Esophagus squamous epithelium (tissue), 5 donors: Measurements from ENCODE around the gene SAPCD2. TPM values are rescaled to one million over a fixed set of nuclear protein-coding genes. Genes with fewer than 3 reads are reported as not detected.
"Not testable (repeated sequence)": the region's sequence is repeated elsewhere in the genome, so short reads cannot be mapped to it uniquely, and the experiment has no call there.

Experiments used
- DNase-seq: peaks from one replicate; lab custom pipeline; 2025; lab: John Stamatoyannopoulos, UW
- H3K27ac ChIP-seq, 4 donors: fragments of 200-600 bp; sonication (generic); one replicate each; pipeline ENCODE4 v1.5.1; 2016 to 2019; ENCODE audit warnings: mild to moderate bottlenecking in 1 of 4
- H3K27me3 ChIP-seq, 4 donors: fragments of 200-600 bp; sonication (generic); 1 replicate in 3 of 4; 2 replicates in 1 of 4; pipeline versions ENCODE4 v1.5.1 to v1.6.0; 2017 to 2021; ENCODE audit warnings: antibody characterized with exemption in 1 of 4
- H3K36me3 ChIP-seq, 3 donors: fragments of 200-600 bp; sonication (generic); one replicate each; pipeline ENCODE4 v1.5.1; 2016 to 2019
- H3K4me1 ChIP-seq, 3 donors: fragments of 200-600 bp; sonication (generic); one replicate each; pipeline ENCODE4 v1.5.1; 2017 to 2019
- H3K4me3 ChIP-seq, 4 donors: fragments of 200-600 bp; sonication (generic); 1 replicate in 3 of 4; 2 replicates in 1 of 4; pipeline ENCODE4 v1.5.1; 2016 to 2019; ENCODE audit warnings: mild to moderate bottlenecking in 2 of 4, moderate library complexity in 1 of 4
- H3K9me3 ChIP-seq, 3 donors: fragments of 200-600 bp; sonication (generic); one replicate each; pipeline ENCODE4 v1.5.1; 2016 to 2019
- CTCF ChIP-seq, 6 experiments: fragments of 450-650 bp in 4 of 6; fragments of 200-600 bp in 2 of 6; sonication (generic) in 2 of 6; IDR thresholded peaks; one replicate each; pipeline ENCODE4 v1.5.1; 2016 to 2019; ENCODE audit warnings: antibody characterized with exemption in 6 of 6, mild to moderate bottlenecking in 4 of 6, moderate library complexity in 4 of 6
- POLR2A ChIP-seq, 4 donors: fragments of 450-650 bp; IDR thresholded peaks; one replicate each; pipeline ENCODE4 v1.6.1; 2017; ENCODE audit warnings: antibody characterized with exemption in 4 of 4, mild to moderate bottlenecking in 4 of 4, moderate library complexity in 3 of 4
- WGBS, 2 donors: methylation state at CpG; one replicate each; pipeline ENCODE4 v1.1.5; 2018; 5-methylcytosine and 5-hydroxymethylcytosine counted together
- intact Hi-C: fragments of 100-400 bp; cut with DNase I; formaldehyde crosslinking; loops from one replicate; pipeline ENCODE4 v1.15.0; 2022
- total RNA-seq, 4 donors: library from RNA; depleted of rRNA; stranded (reverse); fragments of >200 nt; gene quantifications; one replicate each; pipeline ENCODE4 v1.1.0, GENCODE V29; 2016
- donor health status: DM: yes; HTN: yes; CAD: no.

The SAPCD2 gene
- total RNA-seq, 4 donors from 2014 or later = 8.2 to 21.2 (median 14.7) TPM

- whole genome bisulfite sequencing, 2 donors = 0 to 7% methylated on average over 2 to 3 of the region's 24 CpGs
- peak overlapping the region in 2 of 4 donors; percentile 5 to 26 for H3K4me3 ChIP-seq
- intact Hi-C loops = loop anchor here (5.0 kb wide), 1 partner anchor 253 kb away; no protein-coding TSS in a partner anchor
Measured at GRCh38 chr9:137034709-137035506, 35.4 kb downstream of the SAPCD2 start.

DNA sequence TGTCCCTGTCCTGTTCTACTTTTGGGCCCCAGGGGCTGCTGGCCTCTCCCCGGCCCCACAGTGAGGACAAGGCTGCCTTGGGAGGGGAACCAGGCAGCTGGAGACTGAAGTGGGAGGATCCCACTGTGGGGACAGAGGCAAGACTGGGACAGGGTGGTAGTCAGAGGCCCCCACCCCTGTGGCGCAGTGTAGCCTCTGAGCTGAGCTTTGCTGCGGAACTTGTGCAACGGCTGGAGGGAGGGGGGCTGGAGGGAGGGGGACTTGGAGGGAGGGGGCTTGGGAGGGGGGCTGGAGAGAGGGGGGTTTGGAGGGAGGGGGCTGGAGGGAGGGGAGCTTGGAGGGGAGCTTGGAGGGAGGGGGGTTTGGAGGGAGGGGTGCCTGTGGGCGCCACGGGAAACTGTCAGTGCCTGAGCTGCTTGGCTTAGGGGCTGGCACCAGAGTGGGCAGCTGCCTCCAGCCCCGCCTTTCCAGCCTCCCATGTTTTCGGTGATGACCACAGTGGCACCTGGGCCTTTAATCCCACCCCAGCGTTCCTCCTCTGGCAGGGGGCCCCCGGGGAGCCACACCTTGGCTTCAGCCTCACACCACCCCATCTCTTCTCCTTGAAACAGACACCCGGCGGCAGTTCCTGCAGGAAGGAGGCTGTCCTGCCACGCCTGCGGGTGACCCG lies 36.2 kb downstream of the SAPCD2 start:
- Histone ChIP-seq H3K27ac (peak overlapping the region in 2 of 4 donors; percentile 54 to 64), H3K4me3 (peak overlapping the region in 2 of 4 donors; percentile 5 to 40), H3K36me3 (peaks cover 0 to 6% (median 0%) of the 10 kb centered on the region in 3 donors), H3K27me3 (peaks cover 0 to 11% (median 0%) of the 10 kb centered on the region in 4 donors), H3K9me3 (no peaks in the 10 kb centered on the region), H3K4me1 (peaks cover 18 to 43% (median 26%) of the 10 kb centered on the region in 3 donors)
- WGBS, 2 donors = 13 to 20% methylated on average over 2 to 11 of the region's 15 CpGs
- DNase-seq = no peak
- TF ChIP-seq CTCF (IDR thresholded peaks at IDR 0.05) (no peak), POLR2A (IDR thresholded peaks at IDR 0.05) (no peak)
- intact Hi-C loops = loop anchor here (5.0 kb wide), 1 partner anchor 252 kb away; no protein-coding TSS in a partner anchor

More at GRCh38 chr9:137034709-137035506, 35.4 kb downstream of the SAPCD2 start:
- peaks cover 0 to 11% (median 0%) of the 10 kb centered on the region in 4 donors for H3K27me3 ChIP-seq
- DNase-seq = no peak
- peaks cover 14 to 36% (median 24%) of the 10 kb centered on the region in 3 donors for H3K4me1 ChIP-seq
- H3K36me3 ChIP-seq = peaks cover 0 to 14% (median 5%) of the 10 kb centered on the region in 3 donors
- TF ChIP-seq CTCF (IDR thresholded peaks at IDR 0.05) = peak; percentile 84 to 93 (median 91)
- TF ChIP-seq POLR2A (IDR thresholded peaks at IDR 0.05) = no peak
- peak overlapping the region in 2 of 4 donors; percentile 54 to 64 for H3K27ac ChIP-seq
- H3K9me3 ChIP-seq = no peaks in the 10 kb centered on the region

- Histone ChIP-seq H3K4me1 (peaks cover 25 to 50% (median 33%) of the 10 kb centered on the region in 3 donors), H3K4me3 (peak overlapping the region in 3 of 4 donors; percentile 8 to 40 (median 23)), H3K27ac (peak overlapping the region in 1 of 4 donors; percentile 34), H3K27me3 (peaks cover 0 to 11% (median 0%) of the 10 kb centered on the region in 4 donors)
- H3K9me3 ChIP-seq, H3K36me3 ChIP-seq, DNase-seq: not testable (repeated sequence)
- 83 to 92% methylated on average over 5 of the region's 5 CpGs for WGBS, 2 donors
- intact Hi-C loops = loop anchor here (5.0 kb wide), 1 partner anchor 251 kb away; no protein-coding TSS in a partner anchor
Measured at GRCh38 chr9:137033481-137033880, 36.9 kb downstream of the SAPCD2 start.

DNA sequence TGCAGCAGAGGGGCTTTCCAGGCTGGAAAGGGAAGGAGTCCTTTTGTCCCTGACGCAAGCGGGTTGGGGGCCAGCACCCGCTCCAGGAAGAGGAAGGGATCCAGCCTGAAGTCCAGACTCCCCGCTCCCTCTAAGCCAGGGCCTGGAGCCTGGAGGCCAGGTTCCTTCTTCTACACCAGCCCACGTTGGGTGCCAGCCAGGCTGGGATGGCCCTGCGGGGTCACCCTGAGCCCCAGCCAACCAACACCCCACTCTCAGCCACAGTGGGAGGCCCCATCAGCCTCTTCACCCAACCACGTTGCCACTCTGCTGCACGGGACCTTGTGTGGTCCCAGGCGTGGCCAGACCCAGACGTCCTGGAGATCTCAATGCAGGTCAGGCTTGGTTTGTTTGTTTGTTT lies 37.5 kb downstream of the SAPCD2 start:
- H3K27me3 ChIP-seq = peaks cover 0 to 11% (median 0%) of the 10 kb centered on the region in 4 donors
- TF ChIP-seq POLR2A (IDR thresholded peaks at IDR 0.05) (no peak), CTCF (IDR thresholded peaks at IDR 0.05) (no peak)
- H3K4me3 ChIP-seq = peak overlapping the region in 2 of 4 donors; percentile 8 to 40
- no peak for DNase-seq
- H3K9me3 ChIP-seq = no peaks in the 10 kb centered on the region
- peak overlapping the region in 2 of 4 donors; percentile 39 to 64 for H3K27ac ChIP-seq
- H3K36me3 ChIP-seq = no peaks in the 10 kb centered on the region
- WGBS, 2 donors = 50 to 79% methylated on average over 4 to 8 of the region's 10 CpGs
- peaks cover 27 to 53% (median 36%) of the 10 kb centered on the region in 3 donors for H3K4me1 ChIP-seq
- intact Hi-C loops = loop anchor here (5.0 kb wide), 1 partner anchor 251 kb away; no protein-coding TSS in a partner anchor

- H3K36me3 ChIP-seq = no peaks in the 10 kb centered on the region
- DNase-seq = no peak
- WGBS, 2 donors = 53% methylated on average over 9 of the region's 16 CpGs; no CpG with 5 or more reads in 1 of the 2 donors
- intact Hi-C loops = loop anchor here (5.0 kb wide), 1 partner anchor 250 kb away; no protein-coding TSS in a partner anchor
- peak within 1 kb of the TSS in 2 of 4 donors; percentile 39 to 64 for H3K27ac ChIP-seq
- H3K27me3 ChIP-seq = peaks cover 0 to 11% (median 0%) of the 10 kb centered on the region in 4 donors
- TF ChIP-seq CTCF (IDR thresholded peaks at IDR 0.05) (no peak), POLR2A (IDR thresholded peaks at IDR 0.05) (no peak)
- H3K9me3 ChIP-seq = no peaks in the 10 kb centered on the region
- H3K4me3 ChIP-seq = peak within 1 kb of the TSS in 1 of 4 donors; percentile 40
- H3K4me1 ChIP-seq = peaks cover 33 to 60% (median 43%) of the 10 kb centered on the region in 3 donors
Measured at GRCh38 chr9:137031904-137032640, 38.3 kb downstream of the SAPCD2 start, which contains the start of gene FUT7. TSS of gene FUT7 (minus strand) at chr9:137032088. CDS start at chr9:137031991, 97 bp downstream.
